ENCODE data around the gene EIF2D.
"Not testable (repeated sequence)": the region's sequence is repeated elsewhere in the genome, so short reads cannot be mapped to it uniquely, and the experiment has no call there.

Gene EIF2D

GRCh38 chr1:206635080-206635977 lies 23.1 kb upstream of the EIF2D start, which contains the start of gene DYRK3:
Gene DYRK3, plus strand, starts transcription at chr1:206635536. Its CDS starts 168 bp downstream, at chr1:206635704.
- DNase-seq (ENCODE audit: low read depth, low spot score): peak; percentile 79

GRCh38 chr1:206634365-206635079 lies 22.3 kb upstream of the EIF2D start:
- peak; percentile 44 for DNase-seq (ENCODE audit: low read depth, low spot score)

- DNase-seq (ENCODE audit: low read depth, low spot score): no peak
Observed at GRCh38 chr1:206633708-206634121, 21.4 kb upstream of the EIF2D start.

- no peak for DNase-seq (ENCODE audit: low read depth, low spot score)
Observed at GRCh38 chr1:206631085-206631509, 18.8 kb upstream of the EIF2D start.

GRCh38 chr1:206628916-206629315 lies 16.7 kb upstream of the EIF2D start:
- no peak for DNase-seq (ENCODE audit: low read depth, low spot score)

GRCh38 chr1:206626396-206626795 lies 14.1 kb upstream of the EIF2D start:
- not testable (repeated sequence) for DNase-seq (ENCODE audit: low read depth, low spot score)

GRCh38 chr1:206609229-206609991 lies 2.9 kb downstream of the EIF2D start:
- DNase-seq (ENCODE audit: low read depth, low spot score): no peak

GRCh38 chr1:206608108-206608698 lies 4.1 kb downstream of the EIF2D start:
- peak; percentile 27 for DNase-seq (ENCODE audit: low read depth, low spot score)

- DNase-seq (ENCODE audit: low read depth, low spot score): no peak
Observed at GRCh38 chr1:206606867-206607266, 5.4 kb downstream of the EIF2D start.

- DNase-seq (ENCODE audit: low read depth, low spot score): no peak
Observed at GRCh38 chr1:206604861-206605260, 7.4 kb downstream of the EIF2D start.

- DNase-seq (ENCODE audit: low read depth, low spot score): no peak
Observed at GRCh38 chr1:206600527-206600926, 11.7 kb downstream of the EIF2D start.

GRCh38 chr1:206596319-206596666 lies 16.0 kb downstream of the EIF2D start:
- no peak for DNase-seq (ENCODE audit: low read depth, low spot score)

- no peak for DNase-seq (ENCODE audit: low read depth, low spot score)
Observed at GRCh38 chr1:206595581-206596318, 16.5 kb downstream of the EIF2D start.

GRCh38 chr1:206593351-206593925 lies 18.8 kb downstream of the EIF2D start:
- no peak for DNase-seq (ENCODE audit: low read depth, low spot score)

- no peak for DNase-seq (ENCODE audit: low read depth, low spot score)
Observed at GRCh38 chr1:206591696-206592095, 20.6 kb downstream of the EIF2D start.

GRCh38 chr1:206591226-206591625 lies 21.0 kb downstream of the EIF2D start:
- no peak for DNase-seq (ENCODE audit: low read depth, low spot score)

- DNase-seq (ENCODE audit: low read depth, low spot score): peak; percentile 47
Observed at GRCh38 chr1:206590025-206590758, 22.1 kb downstream of the EIF2D start.

- no peak for DNase-seq (ENCODE audit: low read depth, low spot score)
Observed at GRCh38 chr1:206589206-206589605, 23.1 kb downstream of the EIF2D start.

GRCh38 chr1:206588492-206588891 lies 23.8 kb downstream of the EIF2D start:
- DNase-seq (ENCODE audit: low read depth, low spot score): no peak

- no peak for DNase-seq (ENCODE audit: low read depth, low spot score)
Observed at GRCh38 chr1:206587904-206588303, 24.4 kb downstream of the EIF2D start.
